ENCODE data around the gene TNFAIP8L1.

TNFAIP8L1 gene

GRCh38 chr19:4653793-4654436 lies 14.6 kb downstream of the TNFAIP8L1 start:
- Histone ChIP-seq H3F3A (ENCODE audit: insufficient read depth, low read length) (peaks cover 6% of the 10 kb centered on the region; the same call in 1 of the 2 replicates), H3K4me3 (ENCODE audit: low read length) (no peak overlapping the region), H2AFZ (ENCODE audit: low read length) (no peak overlapping the region), H3K27me3 (replicated peaks; ENCODE audit: insufficient read depth, low read length) (no peaks in the 10 kb centered on the region), H3K4me2 (ENCODE audit: low read depth, low read length) (no peak overlapping the region), H3K4me1 (ENCODE audit: low read length) (no peaks in the 10 kb centered on the region), H3K36me3 (replicated peaks; ENCODE audit: insufficient read depth, low read length) (no peaks in the 10 kb centered on the region), H3K79me2 (ENCODE audit: low read length) (no peaks in the 10 kb centered on the region), H3K9me3 (replicated peaks; ENCODE audit: insufficient read depth, low read length) (no peaks in the 10 kb centered on the region), H3K9me2 (replicated peaks; ENCODE audit: insufficient read depth, low read length) (no peaks in the 10 kb centered on the region), H3K27ac (ENCODE audit: low read length) (no peak overlapping the region), H4K20me1 (ENCODE audit: insufficient read depth, low read length) (no peaks in the 10 kb centered on the region), H3K9ac (ENCODE audit: low read length) (no peak overlapping the region)
- no peak for TF ChIP-seq EZH2phosphoT487 (IDR thresholded peaks at IDR 0.05; ENCODE audit: low read length)
- no peak for TF ChIP-seq EZH2 (optimal IDR thresholded peaks at IDR 0.05; ENCODE audit: low read depth, low read length)
- TF ChIP-seq CTCF (IDR thresholded peaks at IDR 0.05; ENCODE audit: low read length) = no peak
- no peak for DNase-seq

- H3K4me3 ChIP-seq (ENCODE audit: low read length) = no peak overlapping the region
- no peak overlapping the region for H2AFZ ChIP-seq (ENCODE audit: low read length)
- no peak for DNase-seq
- H3K79me2 ChIP-seq (ENCODE audit: low read length) = no peaks in the 10 kb centered on the region
- H3K9me2 ChIP-seq (replicated peaks; ENCODE audit: insufficient read depth, low read length) = no peaks in the 10 kb centered on the region
- no peak overlapping the region for H3K9ac ChIP-seq (ENCODE audit: low read length)
- H3K36me3 ChIP-seq (replicated peaks; ENCODE audit: insufficient read depth, low read length) = no peaks in the 10 kb centered on the region
- TF ChIP-seq EZH2phosphoT487 (IDR thresholded peaks at IDR 0.05; ENCODE audit: low read length) (no peak), CTCF (IDR thresholded peaks at IDR 0.05; ENCODE audit: low read length) (no peak), EZH2 (optimal IDR thresholded peaks at IDR 0.05; ENCODE audit: low read depth, low read length) (no peak)
- no peaks in the 10 kb centered on the region for H3K27me3 ChIP-seq (replicated peaks; ENCODE audit: insufficient read depth, low read length)
- H3K27ac ChIP-seq (ENCODE audit: low read length) = no peak overlapping the region
- no peaks in the 10 kb centered on the region for H3K4me1 ChIP-seq (ENCODE audit: low read length)
- no peaks in the 10 kb centered on the region for H3K9me3 ChIP-seq (replicated peaks; ENCODE audit: insufficient read depth, low read length)
- peaks cover 6% of the 10 kb centered on the region; the same call in 1 of the 2 replicates for H3F3A ChIP-seq (ENCODE audit: insufficient read depth, low read length)
- no peaks in the 10 kb centered on the region for H4K20me1 ChIP-seq (ENCODE audit: insufficient read depth, low read length)
- no peak overlapping the region for H3K4me2 ChIP-seq (ENCODE audit: low read depth, low read length)
Observed at GRCh38 chr19:4654437-4655361, 15.4 kb downstream of the TNFAIP8L1 start.

GRCh38 chr19:4656102-4656501 lies 16.8 kb downstream of the TNFAIP8L1 start:
- DNase-seq = no peak
- Histone ChIP-seq H3K9ac (ENCODE audit: low read length) (no peak overlapping the region), H3F3A (ENCODE audit: insufficient read depth, low read length) (peaks cover 6% of the 10 kb centered on the region; the same call in 1 of the 2 replicates), H3K27ac (ENCODE audit: low read length) (no peak overlapping the region), H3K36me3 (replicated peaks; ENCODE audit: insufficient read depth, low read length) (0 out of 2 replicates have a peak, but pooled peaks cover 2% of the 10 kb centered on the region), H3K4me1 (ENCODE audit: low read length) (no peaks in the 10 kb centered on the region), H3K27me3 (replicated peaks; ENCODE audit: insufficient read depth, low read length) (no peaks in the 10 kb centered on the region), H3K4me3 (ENCODE audit: low read length) (no peak overlapping the region), H4K20me1 (ENCODE audit: insufficient read depth, low read length) (no peaks in the 10 kb centered on the region), H3K9me3 (replicated peaks; ENCODE audit: insufficient read depth, low read length) (no peaks in the 10 kb centered on the region), H2AFZ (ENCODE audit: low read length) (no peak overlapping the region), H3K9me2 (replicated peaks; ENCODE audit: insufficient read depth, low read length) (no peaks in the 10 kb centered on the region), H3K79me2 (ENCODE audit: low read length) (no peaks in the 10 kb centered on the region), H3K4me2 (ENCODE audit: low read depth, low read length) (no peak overlapping the region)
- TF ChIP-seq EZH2phosphoT487 (IDR thresholded peaks at IDR 0.05; ENCODE audit: low read length) (no peak), EZH2 (optimal IDR thresholded peaks at IDR 0.05; ENCODE audit: low read depth, low read length) (no peak), CTCF (IDR thresholded peaks at IDR 0.05; ENCODE audit: low read length) (no peak)
